ENCODE measurements around the gene LRRC1. TPM values are rescaled to one million over a fixed set of nuclear protein-coding genes. Genes with fewer than 3 reads are reported as not detected.

The LRRC1 gene
- total RNA-seq, 1 experiment from 2014 or later = 18.1 TPM

DNA sequence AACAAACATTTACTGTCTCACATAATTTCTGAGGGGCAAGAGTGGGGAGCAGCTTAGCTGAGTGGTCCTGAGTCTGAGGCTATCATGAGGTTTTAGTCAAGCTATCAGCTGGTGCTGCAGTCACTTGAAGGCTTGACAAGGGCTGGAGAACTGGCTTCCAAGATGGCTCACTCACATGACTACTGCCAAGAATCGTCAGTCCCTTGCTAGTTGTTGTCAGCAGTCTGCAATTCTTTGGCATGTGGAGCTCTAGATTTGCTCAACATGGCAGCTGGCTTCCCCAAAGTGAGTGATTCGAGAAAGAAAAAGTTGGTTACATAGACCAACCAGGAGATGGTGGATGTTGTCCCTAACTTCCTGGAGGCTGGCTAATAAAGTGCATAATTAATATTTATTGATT is 2.8 kb upstream of the LRRC1 start:
- Histone ChIP-seq H2AFZ (ENCODE audit: low read length) (no peak overlapping the region), H3K79me2 (ENCODE audit: low read length) (peaks cover 33% of the 10 kb centered on the region), H3K9ac (ENCODE audit: low read length) (no peak overlapping the region), H3K9me3 (ENCODE audit: low read length) (0 out of 2 replicates have a peak, but pooled peaks cover 3% of the 10 kb centered on the region), H3K4me2 (ENCODE audit: low read length) (peak overlapping the region; percentile 95), H4K20me1 (ENCODE audit: low read length) (no peaks in the 10 kb centered on the region), H3K9me2 (replicated peaks; ENCODE audit: low read length) (no peaks in the 10 kb centered on the region), H3K36me3 (ENCODE audit: low read depth, low read length) (no peaks in the 10 kb centered on the region), H3K27ac (ENCODE audit: low read length) (no peak overlapping the region), H3F3A (ENCODE audit: low read length, unreplicated experiment) (no peaks in the 10 kb centered on the region), H3K4me3 (ENCODE audit: low read length) (0 out of 2 replicates have a peak overlapping the region, but pooled peaks have one; percentile 86), H3K4me1 (ENCODE audit: insufficient read depth, low read length) (peaks cover 19% of the 10 kb centered on the region), H3K27me3 (ENCODE audit: low read length) (no peaks in the 10 kb centered on the region)
- POLR2A ChIA-PET (ENCODE audit: unreplicated experiment) = no interaction called here
- CTCF ChIA-PET = interaction anchor here (0.9 kb wide), 1 partner anchor 164 kb away, joined by 3 read pairs; no protein-coding TSS in a partner anchor
- TF ChIP-seq EZH2 (IDR thresholded peaks at IDR 0.05; ENCODE audit: low read length, unreplicated experiment) (no peak), EZH2phosphoT487 (IDR thresholded peaks at IDR 0.05; ENCODE audit: borderline replicate concordance, low read length) (no peak)
- TF ChIP-seq, protein P1, sequence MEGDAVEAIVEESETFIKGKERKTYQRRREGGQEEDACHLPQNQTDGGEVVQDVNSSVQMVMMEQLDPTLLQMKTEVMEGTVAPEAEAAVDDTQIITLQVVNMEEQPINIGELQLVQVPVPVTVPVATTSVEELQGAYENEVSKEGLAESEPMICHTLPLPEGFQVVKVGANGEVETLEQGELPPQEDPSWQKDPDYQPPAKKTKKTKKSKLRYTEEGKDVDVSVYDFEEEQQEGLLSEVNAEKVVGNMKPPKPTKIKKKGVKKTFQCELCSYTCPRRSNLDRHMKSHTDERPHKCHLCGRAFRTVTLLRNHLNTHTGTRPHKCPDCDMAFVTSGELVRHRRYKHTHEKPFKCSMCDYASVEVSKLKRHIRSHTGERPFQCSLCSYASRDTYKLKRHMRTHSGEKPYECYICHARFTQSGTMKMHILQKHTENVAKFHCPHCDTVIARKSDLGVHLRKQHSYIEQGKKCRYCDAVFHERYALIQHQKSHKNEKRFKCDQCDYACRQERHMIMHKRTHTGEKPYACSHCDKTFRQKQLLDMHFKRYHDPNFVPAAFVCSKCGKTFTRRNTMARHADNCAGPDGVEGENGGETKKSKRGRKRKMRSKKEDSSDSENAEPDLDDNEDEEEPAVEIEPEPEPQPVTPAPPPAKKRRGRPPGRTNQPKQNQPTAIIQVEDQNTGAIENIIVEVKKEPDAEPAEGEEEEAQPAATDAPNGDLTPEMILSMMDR (conservative IDR thresholded peaks at IDR 0.05; ENCODE audit: low read depth, low read length) = no peak
- DNase-seq (no peak), ATAC-seq (no peak)
- intact Hi-C loops (cut with micrococcal nuclease) = loop anchor here (5.0 to 10.0 kb wide), 3 partner anchors 40 to 247 kb away; partner anchors contain the start of gene GCLC
- BruUV-seq (replicated peaks) = no TSS peak

DNA sequence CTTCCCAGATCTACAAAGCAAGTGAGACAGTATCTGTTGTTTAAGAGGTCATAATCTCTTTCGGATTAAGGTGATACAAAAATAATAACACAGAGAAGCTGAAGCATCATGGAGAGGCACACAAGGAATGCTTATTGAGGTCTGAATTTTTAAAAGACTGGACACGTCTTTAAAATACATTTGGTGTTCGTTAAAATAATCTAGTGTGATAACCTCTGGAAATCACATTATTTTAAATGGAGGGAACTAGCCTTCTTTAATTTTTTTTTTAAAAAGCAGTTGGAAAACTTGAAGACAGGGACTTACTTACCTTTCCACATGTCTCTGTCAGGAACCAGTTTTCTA is 1.9 kb upstream of the LRRC1 start:
- Histone ChIP-seq H3K9me3 (ENCODE audit: low read length) (0 out of 2 replicates have a peak, but pooled peaks cover 3% of the 10 kb centered on the region), H3K4me3 (ENCODE audit: low read length) (peak overlapping the region; percentile 86), H3K27ac (ENCODE audit: low read length) (peak overlapping the region; percentile 66), H3F3A (ENCODE audit: low read length, unreplicated experiment) (no peaks in the 10 kb centered on the region), H3K9me2 (replicated peaks; ENCODE audit: low read length) (no peaks in the 10 kb centered on the region), H3K79me2 (ENCODE audit: low read length) (peaks cover 42% of the 10 kb centered on the region), H3K9ac (ENCODE audit: low read length) (peak overlapping the region; percentile 77), H3K36me3 (ENCODE audit: low read depth, low read length) (no peaks in the 10 kb centered on the region), H3K4me1 (ENCODE audit: insufficient read depth, low read length) (peaks cover 27% of the 10 kb centered on the region), H3K4me2 (ENCODE audit: low read length) (peak overlapping the region; percentile 95), H2AFZ (ENCODE audit: low read length) (peak overlapping the region; percentile 94), H3K27me3 (ENCODE audit: low read length) (no peaks in the 10 kb centered on the region), H4K20me1 (ENCODE audit: low read length) (no peaks in the 10 kb centered on the region)
- ChIA-PET CTCF (interaction anchor here (0.6 to 3.0 kb wide), 6 partner anchors 58 to 1368 kb away, joined by 3 to 42 read pairs (median 13); no protein-coding TSS in a partner anchor), POLR2A (ENCODE audit: unreplicated experiment) (interaction anchor here (0.5 to 0.6 kb wide), 3 partner anchors 23 to 68 kb away, joined by 3 to 21 read pairs (median 3); no protein-coding TSS in a partner anchor)
- intact Hi-C loops (cut with micrococcal nuclease) = loop anchor here (1.0 to 10.0 kb wide), 4 partner anchors 41 to 248 kb away; partner anchors contain the start of gene GCLC
- no peak for TF ChIP-seq EZH2 (IDR thresholded peaks at IDR 0.05; ENCODE audit: low read length, unreplicated experiment)
- TF ChIP-seq EZH2phosphoT487 (IDR thresholded peaks at IDR 0.05; ENCODE audit: borderline replicate concordance, low read length) = no peak
- TF ChIP-seq, protein P1 (conservative IDR thresholded peaks at IDR 0.05; ENCODE audit: low read depth, low read length) = no peak
- TSS peak; percentile 52 for BruUV-seq (replicated peaks)
- DNase-seq (no peak), ATAC-seq (no peak)

All from PC-3 (cell line).